HepG2 (cell line): ENCODE data around the gene MAST1. TPM values are rescaled to one million over a fixed set of nuclear protein-coding genes. Genes with fewer than 3 reads are reported as not detected.
A peak's percentile ranks its signal among the peaks of the same experiment; 100 is the strongest.

Experiments used
- ATAC-seq: fragments of 200-7000 bp; cut with Tn5 transposase; 3 replicates; pipeline ENCODE4 v1.9.1; 2020; ENCODE audit warnings: mild to moderate bottlenecking, moderate library complexity
- BruUV-seq: library from RNA; stranded (reverse); fragments of 400-500 nt; replicated peaks from 2 replicates; lab custom pipeline; 2021; lab: Mats Ljungman, UMichigan
- CTCF ChIA-PET: fragments of 300-600 bp; formaldehyde crosslinking; extraction: SDS; loops from one replicate; lab custom pipeline; 2021; ENCODE audit warnings: low total read pairs, inconsistent platforms, low intra/inter-chr PET ratio; lab: Yijun Ruan, JAX
- POLR2A ChIA-PET: fragments of 350-600 bp; sonication (Branson Sonifier 250); formaldehyde crosslinking; loops from one replicate; lab custom pipeline; 2020; ENCODE audit warnings: antibody characterized with exemption, inconsistent platforms; lab: Yijun Ruan, JAX
- DNase-seq: peaks from one replicate; pipeline ENCODE4 v3.0.0-alpha.2; 2015; ENCODE audit warnings: low spot score
- FAIRE-seq: peaks from 3 replicates; lab custom pipeline; 2011; peaks lifted over from hg19 to GRCh38; lab: Jason Lieb, UNC
- H2AFZ ChIP-seq: one replicate; pipeline ENCODE4 v1.6.1; 2011; ENCODE audit warnings: low read length, inconsistent platforms
- H3K27ac ChIP-seq: fragments of 300-600 bp; 3 replicates; pipeline ENCODE4 v1.8.0; 2011; ENCODE audit warnings: mixed run types, mild to moderate bottlenecking, mixed read lengths, low read length, inconsistent platforms; ENCODE audit not compliant: insufficient read depth; ENCODE audit errors: extremely low read length
- H3K27me3 ChIP-seq, 2 experiments: fragments of 200-600 bp in 1 of 2; 2 replicates in 1 of 2; 3 replicates in 1 of 2; pipeline versions ENCODE4 v1.6.0 to v1.8.0; 2011; ENCODE audit warnings: low read length in 2 of 2, mild to moderate bottlenecking in 2 of 2, moderate library complexity in 2 of 2, inconsistent platforms in 1 of 2; ENCODE audit not compliant: insufficient read depth in 2 of 2, control insufficient read depth in 1 of 2
- H3K36me3 ChIP-seq, 2 experiments: fragments of 200-600 bp in 1 of 2; replicated peaks in 1 of 2; 2 replicates in 1 of 2; 3 replicates in 1 of 2; pipeline versions ENCODE4 v1.5.1 to v1.8.0; 2011; ENCODE audit warnings: low read length in 2 of 2, inconsistent platforms in 1 of 2; ENCODE audit not compliant: insufficient read depth in 2 of 2, control insufficient read depth in 1 of 2
- H3K4me1 ChIP-seq: 2 replicates; pipeline ENCODE4 v1.5.1; 2012; ENCODE audit warnings: low read length, inconsistent platforms; ENCODE audit not compliant: insufficient read depth
- H3K4me2 ChIP-seq: 2 replicates; pipeline ENCODE4 v1.6.0; 2011; ENCODE audit warnings: low read depth, low read length, inconsistent platforms
- H3K4me3 ChIP-seq, 3 experiments: fragments of 200-600 bp in 1 of 3; sonication (generic), shearing (Covaris generic) in 1 of 3; replicated peaks in 1 of 3; 2 replicates each; pipeline ENCODE4 v1.5.1; 2011 to 2016; ENCODE audit warnings: low read length in 3 of 3, inconsistent platforms in 2 of 3, low read depth in 2 of 3, mild to moderate bottlenecking in 2 of 3, control low read depth in 1 of 3, mixed read lengths in 1 of 3; ENCODE audit not compliant: insufficient read depth in 1 of 3
- H3K79me2 ChIP-seq: one replicate; pipeline ENCODE4 v1.6.1; 2011; ENCODE audit warnings: low read length, inconsistent platforms; ENCODE audit not compliant: insufficient read depth
- H3K9ac ChIP-seq: 2 replicates; pipeline ENCODE4 v1.6.0; 2011; ENCODE audit warnings: mild to moderate bottlenecking, low read depth, low read length, inconsistent platforms; ENCODE audit not compliant: insufficient read depth
- H3K9me3 ChIP-seq: 2 replicates; pipeline ENCODE4 v1.5.1; 2012; ENCODE audit warnings: mild to moderate bottlenecking, low read length
- H4K20me1 ChIP-seq: 2 replicates; pipeline ENCODE4 v1.6.0; 2011; ENCODE audit warnings: inconsistent platforms, mild to moderate bottlenecking, low read length, moderate library complexity; ENCODE audit not compliant: insufficient read depth
- EHMT2 ChIP-seq: fragments of 200-600 bp; sonication (generic); IDR thresholded peaks from 2 replicates; pipeline ENCODE4 v1.7.0; 2017; ENCODE audit warnings: antibody characterized with exemption, low read depth, low read length, borderline replicate concordance
- ETS1 ChIP-seq: sonication (generic); formaldehyde crosslinking; IDR thresholded peaks from 2 replicates; pipeline ENCODE4 v1.4.0; 2020; ENCODE audit warnings: missing genetic modification reagents
- GATAD2A ChIP-seq: IDR thresholded peaks from 2 replicates; pipeline ENCODE4 v1.6.1; 2016
- KDM2A ChIP-seq: sonication (generic); formaldehyde crosslinking; IDR thresholded peaks from 2 replicates; pipeline ENCODE4 v1.4.0; 2020; ENCODE audit warnings: low read depth, missing genetic modification reagents, borderline replicate concordance
- SSRP1 ChIP-seq: IDR thresholded peaks from 2 replicates; pipeline ENCODE4 v1.6.1; 2016; ENCODE audit warnings: control low read depth
- ZNF629 ChIP-seq: sonication (generic); formaldehyde crosslinking; conservative IDR thresholded peaks from 2 replicates; pipeline ENCODE4 v1.5.0; 2020; ENCODE audit warnings: missing genetic modification reagents
- ZNF740 ChIP-seq: sonication (generic); formaldehyde crosslinking; IDR thresholded peaks from 2 replicates; pipeline ENCODE4 v1.4.0; 2020; ENCODE audit warnings: missing genetic modification reagents
- WGBS: methylation state at CpG from one replicate; pipeline ENCODE4 v1.1.6; 2017; ENCODE audit warnings: low lambda C conversion rate; 5-methylcytosine and 5-hydroxymethylcytosine counted together
- in situ Hi-C: cut with HindIII; loops from 2 replicates; pipeline ENCODE4 v1.10.0; 2017; ENCODE audit warnings: low pct_unique_long_range_greater_than_20kb; ENCODE audit not compliant: extremely low pct_ligation_motif_present
- intact Hi-C: fragments of 100-400 bp; cut with micrococcal nuclease; formaldehyde crosslinking; loops from one replicate; pipeline ENCODE4 v1.10.0; 2022; ENCODE audit not compliant: unreplicated experiment
- polyA plus RNA-seq, 8 experiments: library from polyadenylated mRNA; depleted of rRNA in 3 of 8; stranded (reverse) in 7 of 8; unstranded in 1 of 8; fragments of >200 nt; fragmentation: Illumina TruSeq in 4 of 8; extraction: Trizol in 4 of 8; gene quantifications; 2 replicates each; pipeline versions ENCODE4 v1.2.1 to v1.2.3, GENCODE V29; 2011 to 2016; ENCODE audit warnings: low read depth in 4 of 8, missing spikeins in 1 of 8, mixed read lengths in 1 of 8; ENCODE audit not compliant: insufficient read depth in 1 of 8
- total RNA-seq, 5 experiments: library from RNA; depleted of rRNA; stranded (reverse); fragments of >200 nt; fragmentation: Illumina TruSeq; extraction: Trizol; gene quantifications; 2 replicates each; pipeline ENCODE4 v1.2.3, GENCODE V29; 2016; ENCODE audit warnings: low read depth in 1 of 5

MAST1 gene
- total and polyA plus RNA-seq, 2 of the 13 experiments (the other 11 are each of a cell fraction or from before 2014, with no cell fraction given) = 0.73 to 4.7 TPM

GRCh38 chr19:12834566-12834943 lies 3.8 kb upstream of the MAST1 start, which contains the start of gene RTBDN:
RTBDN (minus strand) TSS chr19:12834579; CDS start chr19:12829979, 4,600 bp downstream.
- intact Hi-C loops (no loop called here), in situ Hi-C loops (no loop called here)
- 35% methylated on average over 18 of the region's 20 CpGs for WGBS
- no TSS peak for BruUV-seq
- H3K9me3 ChIP-seq = no peaks in the 10 kb centered on the region
- H2AFZ ChIP-seq = no peak within 1 kb of the TSS
- no peak for DNase-seq
- H3K4me1 ChIP-seq = peaks cover 60% of the 10 kb centered on the region
- 0 out of 2 replicates have a peak within 1 kb of the TSS, but pooled peaks have one; percentile 36 for H3K9ac ChIP-seq
- no peak for ATAC-seq
- H3K36me3 ChIP-seq = no peaks in the 10 kb centered on the region
- H3K27ac ChIP-seq = no peak within 1 kb of the TSS
- peaks cover 0 to 29% of the 10 kb centered on the region in 2 experiments; a peak in 2 of 5 replicates for H3K27me3 ChIP-seq
- peak within 1 kb of the TSS; percentile 46 to 79 (median 67); a peak in 5 of 6 replicates for H3K4me3 ChIP-seq
- no peaks in the 10 kb centered on the region for H3K79me2 ChIP-seq
- TF ChIP-seq ETS1 (CRISPR knock-in tag) (no peak), GATAD2A (no peak), ZNF629 (CRISPR knock-in tag) (peak; percentile 77), ZNF740 (CRISPR knock-in tag) (0 out of 2 replicates have a peak, but pooled peaks have one; percentile 31), EHMT2 (no peak), SSRP1 (no peak), KDM2A (no peak)
- H4K20me1 ChIP-seq = no peaks in the 10 kb centered on the region
- H3K4me2 ChIP-seq = peak within 1 kb of the TSS; percentile 67
- ChIA-PET POLR2A (no interaction called here), CTCF (no interaction called here)
- no peak for FAIRE-seq
